Activated CD8-positive, alpha-beta T cell treated with anti-CD3 and anti-CD28 coated beads for 36 hours (primary cell): ENCODE results near the gene PFKL. TPM values are rescaled to one million over a fixed set of nuclear protein-coding genes. Genes with fewer than 3 reads are reported as not detected.

ENCODE experiments used
- ATAC-seq: fragments of 200-7000 bp; cut with Tn5 transposase; one replicate; pipeline ENCODE4 v1.10.0; 2021; ENCODE audit warnings: mild to moderate bottlenecking, moderate library complexity
- CTCF ChIA-PET: fragments of 350-600 bp; sonication (Branson Sonifier 250); formaldehyde crosslinking; loops from one replicate; lab custom pipeline; 2021; ENCODE audit warnings: antibody characterized with exemption; lab: Charles Lee
- POLR2A ChIA-PET: fragments of 350-600 bp; sonication (Branson Sonifier 250); formaldehyde crosslinking; loops from one replicate; lab custom pipeline; 2021; ENCODE audit warnings: antibody characterized with exemption; lab: Charles Lee
- DNase-seq: peaks from one replicate; pipeline ENCODE4 v3.0.0-alpha.2; 2020
- H3K27ac Mint-ChIP-seq: one replicate; pipeline ENCODE4 v1.8.0; 2021; ENCODE audit warnings: mild to moderate bottlenecking, mixed read lengths
- H3K27me3 Mint-ChIP-seq: one replicate; pipeline ENCODE4 v1.8.0; 2021; ENCODE audit warnings: mixed read lengths
- H3K36me3 Mint-ChIP-seq: one replicate; pipeline ENCODE4 v1.8.0; 2021; ENCODE audit warnings: low read depth, mixed read lengths
- H3K4me1 Mint-ChIP-seq: one replicate; pipeline ENCODE4 v1.8.0; 2021; ENCODE audit warnings: low read depth, mixed read lengths
- H3K4me3 Mint-ChIP-seq: one replicate; pipeline ENCODE4 v1.8.0; 2021; ENCODE audit warnings: mild to moderate bottlenecking, moderate library complexity, mixed read lengths
- H3K9me3 Mint-ChIP-seq: one replicate; pipeline ENCODE4 v1.8.0; 2021; ENCODE audit warnings: mixed read lengths
- CTCF ChIP-seq: fragments of 200-600 bp; IDR thresholded peaks from one replicate; pipeline ENCODE4 v1.8.0; 2022; ENCODE audit warnings: antibody characterized with exemption, mild to moderate bottlenecking
- intact Hi-C: fragments of 100-400 bp; cut with micrococcal nuclease; formaldehyde crosslinking; loops from one replicate; pipeline ENCODE4 v1.10.0; 2022
- total RNA-seq, 2 experiments: library from RNA; stranded (reverse); gene quantifications; one replicate each; pipeline ENCODE4 v1.2.3, GENCODE V29; 2021

PFKL gene
- total RNA-seq, 2 experiments from 2014 or later, result 188 to 200 TPM

DNA sequence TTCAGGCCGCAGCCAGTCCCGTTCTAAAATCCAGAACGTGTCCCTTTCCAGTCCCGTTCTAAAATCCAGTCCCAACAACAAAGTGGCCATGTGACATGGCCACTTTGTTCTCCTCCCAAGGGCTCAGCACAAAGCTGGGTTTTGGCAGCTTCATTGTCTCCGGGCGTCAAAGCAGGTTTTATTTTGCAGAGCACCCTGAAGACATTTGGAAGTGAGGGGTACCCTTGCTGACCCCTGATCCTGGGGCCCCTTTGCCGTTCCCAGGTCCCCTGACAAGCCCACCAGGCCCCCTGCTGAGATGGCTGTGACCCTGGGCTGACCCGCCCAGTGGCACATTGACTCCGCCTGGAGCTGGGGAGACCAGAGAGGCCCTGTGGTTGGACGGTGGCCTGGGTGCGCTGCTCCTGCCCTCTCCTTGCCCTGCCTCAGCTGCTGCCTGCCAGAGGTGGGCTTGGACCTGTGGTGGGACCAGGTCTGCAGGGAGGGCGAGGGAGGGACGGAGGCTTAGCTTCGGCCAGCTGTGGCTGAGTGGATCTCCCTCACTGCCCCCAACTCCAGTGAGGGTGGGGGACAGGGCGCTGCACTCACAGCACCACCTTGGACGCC, 4.3 kb downstream of the PFKL start:
- H3K4me1 Mint-ChIP-seq, result peaks cover 38% of the 10 kb centered on the region
- no peak for TF ChIP-seq CTCF
- ChIA-PET POLR2A (no interaction called here), CTCF (interaction anchor here (1.2 to 1.4 kb wide), 2 partner anchors 18 to 291 kb away, joined by 3 read pairs; no protein-coding TSS in a partner anchor)
- no peak for DNase-seq
- peaks cover 12% of the 10 kb centered on the region for H3K36me3 Mint-ChIP-seq
- intact Hi-C loops, result no loop called here
- no peak overlapping the region for H3K27ac Mint-ChIP-seq
- H3K9me3 Mint-ChIP-seq, result no peaks in the 10 kb centered on the region
- no peaks in the 10 kb centered on the region for H3K27me3 Mint-ChIP-seq
- H3K4me3 Mint-ChIP-seq, result no peak overlapping the region
- no peak for ATAC-seq

DNA sequence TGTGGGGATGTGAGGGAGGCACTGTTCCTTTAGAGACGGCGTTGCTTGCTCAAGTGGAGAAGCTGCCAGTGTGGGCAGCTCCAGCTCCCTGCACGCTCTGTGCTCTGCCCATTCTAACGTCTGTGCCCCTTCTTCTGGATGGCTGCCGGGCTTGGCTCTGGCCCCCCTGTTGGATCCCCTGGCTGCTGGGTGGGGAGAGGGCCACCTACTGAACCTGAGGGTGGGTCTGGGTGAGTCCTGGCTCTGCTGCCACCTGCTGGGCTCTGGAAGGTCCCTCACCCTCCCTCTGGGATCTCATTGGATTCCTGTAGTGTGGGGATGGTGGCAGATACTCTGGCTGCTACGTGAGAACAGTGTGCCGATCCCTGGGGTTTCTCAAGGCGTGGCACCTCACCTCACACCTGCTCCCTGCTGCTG, 5.0 kb downstream of the PFKL start:
- Mint-ChIP-seq H3K4me1 (peaks cover 35% of the 10 kb centered on the region), H3K9me3 (no peaks in the 10 kb centered on the region), H3K27me3 (no peaks in the 10 kb centered on the region), H3K27ac (no peak overlapping the region), H3K36me3 (peaks cover 10% of the 10 kb centered on the region), H3K4me3 (no peak overlapping the region)
- CTCF ChIA-PET, result interaction anchor here (0.7 to 1.4 kb wide), 2 partner anchors 15 to 17 kb away, joined by 3 read pairs; no protein-coding TSS in a partner anchor
- POLR2A ChIA-PET, result no interaction called here
- intact Hi-C loops, result no loop called here
- peak; percentile 54 for TF ChIP-seq CTCF
- DNase-seq (peak; percentile 60), ATAC-seq (peak; percentile 47)

GRCh38 chr21:44305691-44306090, 5.8 kb downstream of the PFKL start:
- CTCF ChIA-PET, result interaction anchor here (1.4 kb wide), 1 partner anchor 16 kb away, joined by 3 read pairs; no protein-coding TSS in a partner anchor
- H3K4me1 Mint-ChIP-seq, result peaks cover 34% of the 10 kb centered on the region
- intact Hi-C loops, result no loop called here

GRCh38 chr21:44306936-44307704, 7.3 kb downstream of the PFKL start:
- TF ChIP-seq CTCF, result no peak
- DNase-seq, result no peak
- Mint-ChIP-seq H3K4me1 (peaks cover 22% of the 10 kb centered on the region), H3K27me3 (no peaks in the 10 kb centered on the region), H3K27ac (no peak overlapping the region), H3K4me3 (no peak overlapping the region), H3K9me3 (no peaks in the 10 kb centered on the region), H3K36me3 (peaks cover 11% of the 10 kb centered on the region)
- ChIA-PET CTCF (no interaction called here), POLR2A (interaction anchor here (0.6 kb wide), 1 partner anchor 181 kb away, joined by 4 read pairs; no protein-coding TSS in a partner anchor)
- no peak for ATAC-seq
- intact Hi-C loops, result no loop called here

More at GRCh38 chr21:44305691-44306090, 5.8 kb downstream of the PFKL start:
- no peak for TF ChIP-seq CTCF
- H3K9me3 Mint-ChIP-seq, result no peaks in the 10 kb centered on the region
- DNase-seq (no peak), ATAC-seq (no peak)
- no peaks in the 10 kb centered on the region for H3K27me3 Mint-ChIP-seq
- POLR2A ChIA-PET, result no interaction called here
- no peak overlapping the region for H3K27ac Mint-ChIP-seq
- H3K36me3 Mint-ChIP-seq, result peaks cover 8% of the 10 kb centered on the region
- no peak overlapping the region for H3K4me3 Mint-ChIP-seq
